GM06990 (cell line): ENCODE measurements around the gene MOB3C.
"Not testable (repeated sequence)": the region's sequence is repeated elsewhere in the genome, so short reads cannot be mapped to it uniquely, and the experiment has no call there.

Source experiments
- DNase-seq: peaks from one replicate; pipeline ENCODE4 v3.0.0-alpha.2; 2011; ENCODE audit not compliant: insufficient read length; ENCODE audit errors: extremely low read depth
- H3K27me3 ChIP-seq: replicated peaks from 2 replicates; pipeline ENCODE4 v1.6.0; 2011; ENCODE audit warnings: low read length; ENCODE audit not compliant: control insufficient read depth, insufficient read depth
- H3K36me3 ChIP-seq: 2 replicates; pipeline ENCODE4 v1.5.1; 2011; ENCODE audit warnings: low read length; ENCODE audit not compliant: control insufficient read depth, insufficient read depth
- H3K4me3 ChIP-seq: replicated peaks from 2 replicates; pipeline ENCODE4 v1.5.1; 2011; ENCODE audit warnings: low read depth, mild to moderate bottlenecking, control low read depth, low read length
- CTCF ChIP-seq: IDR thresholded peaks from 2 replicates; pipeline ENCODE4 v1.5.1; 2011; ENCODE audit warnings: low read length, control low read depth, mild to moderate bottlenecking, inconsistent platforms; ENCODE audit not compliant: insufficient read depth, poor library complexity, severe bottlenecking

MOB3C gene

GRCh38 chr1:46616277-46617107 is at the start of gene MOB3C:
MOB3C (minus strand) TSS chr1:46616811; CDS start chr1:46613321, 3,490 bp downstream.
- Histone ChIP-seq H3K27me3 (no peaks in the 10 kb centered on the region), H3K36me3 (peaks cover 3% of the 10 kb centered on the region; the same call in 1 of the 2 replicates), H3K4me3 (peak within 1 kb of the TSS; percentile 89)
- DNase-seq, result peak; percentile 76
- TF ChIP-seq CTCF, result no peak

GRCh38 chr1:46665983-46666382 is 49.4 kb upstream of the MOB3C start:
- Histone ChIP-seq H3K4me3 (no peak overlapping the region), H3K27me3 (no peaks in the 10 kb centered on the region), H3K36me3 (no peaks in the 10 kb centered on the region; the same call in 1 of the 2 replicates)
- no peak for TF ChIP-seq CTCF
- no peak for DNase-seq

GRCh38 chr1:46662919-46663318 is 46.3 kb upstream of the MOB3C start:
- DNase-seq, H3K4me3 ChIP-seq, H3K36me3 ChIP-seq, H3K27me3 ChIP-seq: not testable (repeated sequence)

- not testable (repeated sequence) for H3K27me3 ChIP-seq, H3K4me3 ChIP-seq, DNase-seq, H3K36me3 ChIP-seq
Measured at GRCh38 chr1:46660116-46660515, 43.5 kb upstream of the MOB3C start.

- no peaks in the 10 kb centered on the region for H3K27me3 ChIP-seq
- H3K36me3 ChIP-seq, result peaks cover 1% of the 10 kb centered on the region
- no peak for DNase-seq
- TF ChIP-seq CTCF, result no peak
- no peak overlapping the region for H3K4me3 ChIP-seq
Measured at GRCh38 chr1:46659307-46659870, 42.8 kb upstream of the MOB3C start.

- no peak for TF ChIP-seq CTCF
- no peak overlapping the region for H3K4me3 ChIP-seq
- no peaks in the 10 kb centered on the region for H3K27me3 ChIP-seq
- H3K36me3 ChIP-seq, result peaks cover 1% of the 10 kb centered on the region
- DNase-seq, result no peak
Measured at GRCh38 chr1:46657775-46658174, 41.2 kb upstream of the MOB3C start.
